ENCODE measurements around the gene CYLD.

DNA sequence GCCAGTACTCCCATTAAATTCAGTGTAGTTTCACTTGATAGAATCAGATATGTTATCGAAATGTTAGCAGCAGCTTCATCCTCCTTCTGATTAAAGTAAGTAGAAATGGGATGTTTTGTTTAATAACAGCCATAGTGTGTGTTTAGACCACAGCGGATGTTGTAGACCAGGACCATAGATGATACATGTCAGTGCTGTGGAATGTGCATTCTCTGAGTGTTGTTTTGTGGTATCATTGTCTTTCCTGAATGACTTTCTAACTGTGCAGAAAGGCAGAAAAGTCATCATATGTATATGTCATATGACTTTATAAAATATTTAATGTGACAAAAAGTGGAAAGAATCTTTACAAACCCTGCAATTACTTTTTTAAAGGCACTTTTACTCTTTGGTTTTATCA is 55.6 kb downstream of the CYLD start:
- TF ChIP-seq, protein P1, sequence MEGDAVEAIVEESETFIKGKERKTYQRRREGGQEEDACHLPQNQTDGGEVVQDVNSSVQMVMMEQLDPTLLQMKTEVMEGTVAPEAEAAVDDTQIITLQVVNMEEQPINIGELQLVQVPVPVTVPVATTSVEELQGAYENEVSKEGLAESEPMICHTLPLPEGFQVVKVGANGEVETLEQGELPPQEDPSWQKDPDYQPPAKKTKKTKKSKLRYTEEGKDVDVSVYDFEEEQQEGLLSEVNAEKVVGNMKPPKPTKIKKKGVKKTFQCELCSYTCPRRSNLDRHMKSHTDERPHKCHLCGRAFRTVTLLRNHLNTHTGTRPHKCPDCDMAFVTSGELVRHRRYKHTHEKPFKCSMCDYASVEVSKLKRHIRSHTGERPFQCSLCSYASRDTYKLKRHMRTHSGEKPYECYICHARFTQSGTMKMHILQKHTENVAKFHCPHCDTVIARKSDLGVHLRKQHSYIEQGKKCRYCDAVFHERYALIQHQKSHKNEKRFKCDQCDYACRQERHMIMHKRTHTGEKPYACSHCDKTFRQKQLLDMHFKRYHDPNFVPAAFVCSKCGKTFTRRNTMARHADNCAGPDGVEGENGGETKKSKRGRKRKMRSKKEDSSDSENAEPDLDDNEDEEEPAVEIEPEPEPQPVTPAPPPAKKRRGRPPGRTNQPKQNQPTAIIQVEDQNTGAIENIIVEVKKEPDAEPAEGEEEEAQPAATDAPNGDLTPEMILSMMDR (IDR thresholded peaks at IDR 0.05; ENCODE audit: insufficient read depth, low read length) = no peak
- TF ChIP-seq, protein P2, sequence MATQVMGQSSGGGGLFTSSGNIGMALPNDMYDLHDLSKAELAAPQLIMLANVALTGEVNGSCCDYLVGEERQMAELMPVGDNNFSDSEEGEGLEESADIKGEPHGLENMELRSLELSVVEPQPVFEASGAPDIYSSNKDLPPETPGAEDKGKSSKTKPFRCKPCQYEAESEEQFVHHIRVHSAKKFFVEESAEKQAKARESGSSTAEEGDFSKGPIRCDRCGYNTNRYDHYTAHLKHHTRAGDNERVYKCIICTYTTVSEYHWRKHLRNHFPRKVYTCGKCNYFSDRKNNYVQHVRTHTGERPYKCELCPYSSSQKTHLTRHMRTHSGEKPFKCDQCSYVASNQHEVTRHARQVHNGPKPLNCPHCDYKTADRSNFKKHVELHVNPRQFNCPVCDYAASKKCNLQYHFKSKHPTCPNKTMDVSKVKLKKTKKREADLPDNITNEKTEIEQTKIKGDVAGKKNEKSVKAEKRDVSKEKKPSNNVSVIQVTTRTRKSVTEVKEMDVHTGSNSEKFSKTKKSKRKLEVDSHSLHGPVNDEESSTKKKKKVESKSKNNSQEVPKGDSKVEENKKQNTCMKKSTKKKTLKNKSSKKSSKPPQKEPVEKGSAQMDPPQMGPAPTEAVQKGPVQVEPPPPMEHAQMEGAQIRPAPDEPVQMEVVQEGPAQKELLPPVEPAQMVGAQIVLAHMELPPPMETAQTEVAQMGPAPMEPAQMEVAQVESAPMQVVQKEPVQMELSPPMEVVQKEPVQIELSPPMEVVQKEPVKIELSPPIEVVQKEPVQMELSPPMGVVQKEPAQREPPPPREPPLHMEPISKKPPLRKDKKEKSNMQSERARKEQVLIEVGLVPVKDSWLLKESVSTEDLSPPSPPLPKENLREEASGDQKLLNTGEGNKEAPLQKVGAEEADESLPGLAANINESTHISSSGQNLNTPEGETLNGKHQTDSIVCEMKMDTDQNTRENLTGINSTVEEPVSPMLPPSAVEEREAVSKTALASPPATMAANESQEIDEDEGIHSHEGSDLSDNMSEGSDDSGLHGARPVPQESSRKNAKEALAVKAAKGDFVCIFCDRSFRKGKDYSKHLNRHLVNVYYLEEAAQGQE (IDR thresholded peaks at IDR 0.05; ENCODE audit: insufficient replicate concordance, low read depth) = no peak
- TF ChIP-seq GABPA (IDR thresholded peaks at IDR 0.05; ENCODE audit: low read depth) = no peak
